A673 (cell line): ENCODE measurements around the gene MAP4. TPM values are rescaled to one million over a fixed set of nuclear protein-coding genes. Genes with fewer than 3 reads are reported as not detected.

Experiments
- BruUV-seq: library from RNA; stranded (reverse); fragments of 400-500 nt; replicated peaks from 2 replicates; lab custom pipeline; 2021; lab: Mats Ljungman, UMichigan
- CTCF ChIA-PET: fragments of 300-600 bp; sonication (Branson Sonifier 250); formaldehyde crosslinking; loops from one replicate; lab custom pipeline; 2022; ENCODE audit warnings: antibody characterized with exemption; lab: Charles Lee
- POLR2A ChIA-PET: fragments of 300-600 bp; sonication (Branson Sonifier 250); formaldehyde crosslinking; loops from one replicate; lab custom pipeline; 2022; ENCODE audit warnings: antibody characterized with exemption; ENCODE audit not compliant: low non-redundant PET; lab: Charles Lee
- DNase-seq: peaks from one replicate; pipeline ENCODE4 v3.0.0-alpha.2; 2015; ENCODE audit warnings: low spot score
- H3K27ac ChIP-seq: fragments of 200-600 bp; sonication (generic); 2 replicates; pipeline ENCODE4 v1.5.1; 2016; ENCODE audit warnings: mixed run types, low read depth, mild to moderate bottlenecking, mixed read lengths, antibody characterized with exemption, low read length; ENCODE audit not compliant: poor library complexity, severe bottlenecking
- H3K27me3 ChIP-seq: fragments of 200-600 bp; sonication (generic); replicated peaks from 2 replicates; pipeline ENCODE4 v1.6.1; 2017; ENCODE audit warnings: mixed run types, low read depth, mild to moderate bottlenecking, mixed read lengths, antibody characterized with exemption, low read length; ENCODE audit not compliant: insufficient read depth, poor library complexity
- H3K36me3 ChIP-seq: fragments of 200-600 bp; sonication (generic); 2 replicates; pipeline ENCODE4 v1.6.1; 2016; ENCODE audit warnings: mixed run types, mild to moderate bottlenecking, mixed read lengths, antibody characterized with exemption, low read length; ENCODE audit not compliant: insufficient read depth, poor library complexity, severe bottlenecking
- H3K4me1 ChIP-seq: fragments of 200-600 bp; sonication (generic); 2 replicates; pipeline ENCODE4 v1.6.1; 2017; ENCODE audit warnings: mixed run types, mild to moderate bottlenecking, mixed read lengths, antibody characterized with exemption, low read length; ENCODE audit not compliant: insufficient read depth, poor library complexity, severe bottlenecking
- H3K4me3 ChIP-seq: fragments of 200-600 bp; sonication (generic); 2 replicates; pipeline ENCODE4 v1.5.1; 2016; ENCODE audit warnings: low read depth, mixed run types, mild to moderate bottlenecking, mixed read lengths, low read length; ENCODE audit not compliant: poor library complexity, severe bottlenecking
- H3K9me3 ChIP-seq: fragments of 200-600 bp; sonication (generic); 2 replicates; pipeline ENCODE4 v1.6.1; 2016; ENCODE audit warnings: mixed run types, low read depth, mild to moderate bottlenecking, mixed read lengths, antibody characterized with exemption, low read length; ENCODE audit not compliant: poor library complexity, severe bottlenecking
- EZH2 ChIP-seq: fragments of 200-600 bp; sonication (generic); IDR thresholded peaks from 2 replicates; pipeline ENCODE4 v1.6.1; 2017; ENCODE audit warnings: borderline replicate concordance, low read depth, mild to moderate bottlenecking, mixed read lengths, antibody characterized with exemption, low read length; ENCODE audit not compliant: poor library complexity, severe bottlenecking
- intact Hi-C: fragments of 100-400 bp; cut with micrococcal nuclease; formaldehyde crosslinking; loops from one replicate; pipeline ENCODE4 v1.10.0; 2022; ENCODE audit not compliant: unreplicated experiment
- total RNA-seq: library from RNA; stranded (reverse); gene quantifications from 2 replicates; pipeline ENCODE4 v1.2.3, GENCODE V29; 2021
- TF ChIP-seq, protein P1 (sequence below): fragments of 300-800, 200-600 bp; sonication (generic); conservative IDR thresholded peaks from 2 replicates; pipeline ENCODE4 v1.5.1; 2017; ENCODE audit warnings: low read depth, mild to moderate bottlenecking, antibody characterized with exemption, low read length, moderate library complexity, mixed read lengths

The MAP4 gene
- total RNA-seq, 1 experiment from 2014 or later, result 105 TPM

DNA sequence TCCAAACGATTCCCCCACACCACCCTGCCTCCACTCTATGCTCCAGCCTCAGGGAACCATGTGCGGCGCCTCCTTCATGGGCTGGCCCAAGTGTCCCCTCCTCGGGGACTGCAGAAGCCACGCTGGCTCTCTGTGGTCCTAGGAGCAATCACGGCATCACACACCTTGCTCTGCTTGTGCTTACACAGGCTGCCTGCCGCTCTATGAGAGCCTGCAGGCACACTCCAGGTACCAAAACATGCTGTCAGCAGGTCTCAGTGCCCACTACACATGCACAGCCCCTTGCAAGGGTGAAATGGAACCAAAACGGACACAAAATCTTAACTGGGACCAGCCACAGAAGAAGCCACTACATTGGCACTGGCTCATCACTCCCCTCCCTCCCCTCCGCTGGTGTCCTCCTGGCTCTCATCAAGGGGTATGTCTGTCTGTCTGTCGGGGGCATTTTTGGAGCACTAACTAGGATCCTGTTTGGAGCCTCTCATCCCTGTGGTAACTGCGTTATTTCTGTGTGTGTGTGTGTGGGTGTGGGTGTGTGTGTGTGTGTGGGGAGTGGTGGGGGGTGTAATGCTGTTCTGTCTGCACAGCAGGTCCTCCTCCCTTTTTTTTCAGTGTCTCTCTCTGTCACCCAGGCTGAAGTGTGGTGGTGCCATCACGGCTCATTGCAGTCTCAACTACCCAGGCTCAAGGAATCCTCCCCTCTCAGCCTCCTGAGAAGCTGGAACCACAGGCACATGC is 152.7 kb downstream of the MAP4 start:
- ChIA-PET POLR2A (no interaction called here), CTCF (no interaction called here)
- no TSS peak for BruUV-seq
- H3K9me3 ChIP-seq, result no peaks in the 10 kb centered on the region
- no peak overlapping the region for H3K27ac ChIP-seq
- DNase-seq, result no peak
- no peak overlapping the region for H3K4me3 ChIP-seq
- TF ChIP-seq, protein P1, sequence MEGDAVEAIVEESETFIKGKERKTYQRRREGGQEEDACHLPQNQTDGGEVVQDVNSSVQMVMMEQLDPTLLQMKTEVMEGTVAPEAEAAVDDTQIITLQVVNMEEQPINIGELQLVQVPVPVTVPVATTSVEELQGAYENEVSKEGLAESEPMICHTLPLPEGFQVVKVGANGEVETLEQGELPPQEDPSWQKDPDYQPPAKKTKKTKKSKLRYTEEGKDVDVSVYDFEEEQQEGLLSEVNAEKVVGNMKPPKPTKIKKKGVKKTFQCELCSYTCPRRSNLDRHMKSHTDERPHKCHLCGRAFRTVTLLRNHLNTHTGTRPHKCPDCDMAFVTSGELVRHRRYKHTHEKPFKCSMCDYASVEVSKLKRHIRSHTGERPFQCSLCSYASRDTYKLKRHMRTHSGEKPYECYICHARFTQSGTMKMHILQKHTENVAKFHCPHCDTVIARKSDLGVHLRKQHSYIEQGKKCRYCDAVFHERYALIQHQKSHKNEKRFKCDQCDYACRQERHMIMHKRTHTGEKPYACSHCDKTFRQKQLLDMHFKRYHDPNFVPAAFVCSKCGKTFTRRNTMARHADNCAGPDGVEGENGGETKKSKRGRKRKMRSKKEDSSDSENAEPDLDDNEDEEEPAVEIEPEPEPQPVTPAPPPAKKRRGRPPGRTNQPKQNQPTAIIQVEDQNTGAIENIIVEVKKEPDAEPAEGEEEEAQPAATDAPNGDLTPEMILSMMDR, result no peak
- no peak for TF ChIP-seq EZH2
- H3K27me3 ChIP-seq, result no peaks in the 10 kb centered on the region
- H3K36me3 ChIP-seq, result peaks cover 10% of the 10 kb centered on the region
- no peaks in the 10 kb centered on the region for H3K4me1 ChIP-seq
- intact Hi-C loops, result no loop called here

DNA sequence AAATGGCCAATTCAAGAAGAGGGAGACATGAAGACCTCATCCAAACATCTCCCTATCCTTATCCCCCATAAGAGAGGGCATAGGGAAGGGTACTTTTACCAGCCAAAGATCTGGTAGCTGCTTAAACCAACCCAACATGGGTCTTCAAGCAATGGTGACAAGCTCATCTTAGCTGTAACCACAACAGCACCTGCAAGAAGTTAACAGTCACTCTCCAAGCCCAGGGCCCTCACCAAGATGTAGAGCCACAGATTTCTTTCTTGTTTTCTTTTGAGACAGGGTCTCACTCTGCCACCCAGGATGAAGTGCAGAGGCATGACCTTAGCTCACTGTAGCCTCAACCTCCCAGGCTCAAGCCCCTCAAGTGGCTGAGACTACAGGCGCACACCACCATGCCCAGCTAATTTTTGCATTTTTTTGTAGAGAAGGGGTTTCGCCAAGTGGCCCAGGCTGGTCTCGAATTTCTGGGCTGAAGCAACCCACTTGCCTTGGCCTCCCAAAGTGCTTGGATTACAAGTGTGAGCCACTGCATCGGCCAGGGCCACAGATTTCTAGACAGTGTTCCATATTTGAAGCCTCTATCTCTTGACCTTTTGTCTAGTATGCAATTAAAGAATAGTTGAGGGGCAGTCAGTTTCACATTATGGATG is 156.1 kb downstream of the MAP4 start:
- Histone ChIP-seq H3K27me3 (no peaks in the 10 kb centered on the region), H3K4me1 (no peaks in the 10 kb centered on the region), H3K36me3 (peaks cover 10% of the 10 kb centered on the region), H3K27ac (no peak overlapping the region), H3K4me3 (no peak overlapping the region), H3K9me3 (no peaks in the 10 kb centered on the region)
- no TSS peak for BruUV-seq
- TF ChIP-seq, protein P1, result no peak
- TF ChIP-seq EZH2, result no peak
- POLR2A ChIA-PET, result no interaction called here
- CTCF ChIA-PET, result no interaction called here
- intact Hi-C loops, result no loop called here
- no peak for DNase-seq

DNA sequence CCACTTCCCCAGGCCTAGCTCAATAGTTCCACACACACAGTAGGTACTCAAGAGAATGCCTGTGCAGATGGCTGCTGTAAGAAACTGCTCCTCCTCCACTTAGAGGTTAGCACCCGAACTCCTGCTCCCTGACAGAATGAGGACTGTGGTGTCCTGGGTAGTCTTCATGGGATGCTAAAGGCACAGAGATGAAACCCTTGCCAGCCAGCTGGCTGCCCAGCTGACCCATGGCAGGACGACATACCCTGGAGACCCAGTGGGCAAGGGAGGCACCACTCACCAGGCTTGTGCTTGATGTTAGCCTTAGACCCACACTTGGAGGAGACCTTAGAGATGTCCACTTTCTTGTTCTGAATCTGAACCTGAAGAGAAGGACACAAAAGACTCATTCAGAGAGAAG is 159.1 kb downstream of the MAP4 start:
- no peak overlapping the region for H3K4me3 ChIP-seq
- no peaks in the 10 kb centered on the region for H3K27me3 ChIP-seq
- intact Hi-C loops, result no loop called here
- H3K27ac ChIP-seq, result no peak overlapping the region
- BruUV-seq, result no TSS peak
- H3K9me3 ChIP-seq, result no peaks in the 10 kb centered on the region
- TF ChIP-seq EZH2, result no peak
- TF ChIP-seq, protein P1, result no peak
- no peak for DNase-seq
- H3K36me3 ChIP-seq, result peaks cover 14% of the 10 kb centered on the region
- CTCF ChIA-PET, result no interaction called here
- no peaks in the 10 kb centered on the region for H3K4me1 ChIP-seq
- POLR2A ChIA-PET, result no interaction called here
